ENCODE results near the gene HOXD12.

GRCh38 chr2:176099159-176099727 lies 352 bp upstream of the HOXD12 start:
- TF ChIP-seq CTCF (IDR thresholded peaks at IDR 0.05) (no peak), POLR2AphosphoS5 (IDR thresholded peaks at IDR 0.05) (no peak)

All from esophagus muscularis mucosa (tissue), 3 donors.